ENCODE measurements around the gene GEMIN8.
A peak's percentile ranks its signal among the peaks of the same experiment; 100 is the strongest.

GEMIN8 gene

GRCh38 chrX:14029425-14030173, at the start of gene GEMIN8:
Gene GEMIN8, minus strand, starts transcription at chrX:14029892. Its CDS starts 8,414 bp downstream, at chrX:14021478.
- DNase-seq (ENCODE audit: low read depth): peak; percentile 42
- no peak for TF ChIP-seq CTCF (IDR thresholded peaks at IDR 0.05; ENCODE audit: low read depth, low read length, missing control alignments)
- H3K4me3 ChIP-seq (ENCODE audit: low read depth, low read length): peak within 1 kb of the TSS; percentile 62
- in situ Hi-C loops (cut with HindIII; ENCODE audit: low sequenced_read_pairs): no loop called here

GRCh38 chrX:14076639-14077038, 46.9 kb upstream of the GEMIN8 start:
- DNase-seq (ENCODE audit: low read depth): no peak
- in situ Hi-C loops (cut with HindIII; ENCODE audit: low sequenced_read_pairs): no loop called here
- no peak for TF ChIP-seq CTCF (IDR thresholded peaks at IDR 0.05; ENCODE audit: low read depth, low read length, missing control alignments)
- H3K4me3 ChIP-seq (ENCODE audit: low read depth, low read length): no peak overlapping the region

- in situ Hi-C loops (cut with HindIII; ENCODE audit: low sequenced_read_pairs): no loop called here
- peak; percentile 6 for DNase-seq (ENCODE audit: low read depth)
Measured at GRCh38 chrX:14073556-14073955, 43.9 kb upstream of the GEMIN8 start.

GRCh38 chrX:14073071-14073470, 43.4 kb upstream of the GEMIN8 start:
- TF ChIP-seq CTCF (IDR thresholded peaks at IDR 0.05; ENCODE audit: low read depth, low read length, missing control alignments): no peak

More at GRCh38 chrX:14073556-14073955, 43.9 kb upstream of the GEMIN8 start:
- no peak overlapping the region for H3K4me3 ChIP-seq (ENCODE audit: low read depth, low read length)
- TF ChIP-seq CTCF (IDR thresholded peaks at IDR 0.05; ENCODE audit: low read depth, low read length, missing control alignments): no peak

GRCh38 chrX:14065800-14066199, 36.1 kb upstream of the GEMIN8 start:
- H3K4me3 ChIP-seq (ENCODE audit: low read depth, low read length): no peak overlapping the region
- no peak for TF ChIP-seq CTCF (IDR thresholded peaks at IDR 0.05; ENCODE audit: low read depth, low read length, missing control alignments)
- in situ Hi-C loops (cut with HindIII; ENCODE audit: low sequenced_read_pairs): no loop called here
- no peak for DNase-seq (ENCODE audit: low read depth)

More at GRCh38 chrX:14073071-14073470, 43.4 kb upstream of the GEMIN8 start:
- in situ Hi-C loops (cut with HindIII; ENCODE audit: low sequenced_read_pairs): no loop called here
- H3K4me3 ChIP-seq (ENCODE audit: low read depth, low read length): no peak overlapping the region
- no peak for DNase-seq (ENCODE audit: low read depth)

GRCh38 chrX:14064626-14065432, 35.1 kb upstream of the GEMIN8 start:
- DNase-seq (ENCODE audit: low read depth): no peak
- in situ Hi-C loops (cut with HindIII; ENCODE audit: low sequenced_read_pairs): no loop called here
- H3K4me3 ChIP-seq (ENCODE audit: low read depth, low read length): no peak overlapping the region
- no peak for TF ChIP-seq CTCF (IDR thresholded peaks at IDR 0.05; ENCODE audit: low read depth, low read length, missing control alignments)

All from astrocyte of the cerebellum (primary cell).